K562 (cell line): ENCODE measurements around the gene RPL27. TPM values are rescaled to one million over a fixed set of nuclear protein-coding genes. Genes with fewer than 3 reads are reported as not detected.

Experiments used
- ARID2 ChIP-seq: fragments of 450-650 bp; IDR thresholded peaks from 2 replicates; pipeline ENCODE4 v1.6.1; 2017; ENCODE audit warnings: antibody characterized with exemption, mild to moderate bottlenecking
- ATF1 ChIP-seq, 2 experiments: fragments of 450-650 bp in 1 of 2; IDR thresholded peaks; 2 replicates each; pipeline ENCODE4 v1.6.1; 2016; ENCODE audit warnings: missing compliant biosample characterization in 1 of 2, missing genetic modification characterization in 1 of 2
- BMI1 ChIP-seq: fragments of 150-350 bp; IDR thresholded peaks from 2 replicates; pipeline ENCODE4 v1.6.1; 2014; ENCODE audit warnings: low read length
- HDAC6 ChIP-seq: IDR thresholded peaks from 2 replicates; pipeline ENCODE4 v1.6.1; 2012; ENCODE audit warnings: low read depth, mild to moderate bottlenecking, control low read depth, inconsistent platforms, low read length, moderate library complexity
- JUND ChIP-seq, 2 experiments: IDR thresholded peaks; 2 replicates in 1 of 2; 3 replicates in 1 of 2; pipeline ENCODE4 v1.6.1; 2011; ENCODE audit warnings: borderline replicate concordance in 2 of 2, low read depth in 2 of 2, low read length in 2 of 2, improper control_type of control experiment in 1 of 2, missing biosample characterization in 1 of 2, missing genetic modification characterization in 1 of 2, missing genetic modification reagents in 1 of 2
- L3MBTL2 ChIP-seq: fragments of 450-650 bp; IDR thresholded peaks from 2 replicates; pipeline ENCODE4 v1.6.1; 2016; ENCODE audit warnings: mild to moderate bottlenecking, moderate library complexity
- MAFF ChIP-seq: IDR thresholded peaks from 2 replicates; pipeline ENCODE4 v1.6.1; 2012; ENCODE audit warnings: low read length, improper control_type of control experiment
- RBM34 ChIP-seq: fragments of 200-400 bp; formaldehyde crosslinking; IDR thresholded peaks from 2 replicates; pipeline ENCODE4 v1.6.1; 2018; ENCODE audit warnings: low read length, borderline replicate concordance; ENCODE audit not compliant: insufficient read depth
- RCOR1 ChIP-seq, 2 experiments: IDR thresholded peaks; 2 replicates each; pipeline ENCODE4 v1.6.1; 2012; ENCODE audit warnings: low read depth in 2 of 2, low read length in 2 of 2, borderline replicate concordance in 1 of 2, improper control_type of control experiment in 1 of 2
- RNF2 ChIP-seq: sonication (generic); IDR thresholded peaks from 2 replicates; pipeline ENCODE4 v1.6.1; 2016
- SP1 ChIP-seq: sonication (generic); formaldehyde crosslinking; IDR thresholded peaks from 2 replicates; pipeline ENCODE4 v1.8.1; 2022; ENCODE audit warnings: mild to moderate bottlenecking, missing genetic modification reagents
- TAL1 ChIP-seq: fragments of 450-650 bp; IDR thresholded peaks from 2 replicates; pipeline ENCODE4 v1.6.1; 2016; ENCODE audit warnings: mild to moderate bottlenecking
- TBP ChIP-seq: optimal IDR thresholded peaks from 2 replicates; pipeline ENCODE3; 2011; ENCODE audit warnings: low read depth, low read length, improper control_type of control experiment
- TEAD1 ChIP-seq, 2 experiments: fragments of 450-650 bp in 1 of 2; sonication (generic) in 1 of 2; formaldehyde crosslinking; IDR thresholded peaks; 2 replicates each; pipeline versions ENCODE4 v1.4.0 to v1.8.0; 2020 to 2022; ENCODE audit warnings: mild to moderate bottlenecking in 2 of 2, missing genetic modification reagents in 1 of 2
- ZNF197 ChIP-seq: fragments of 200-800 bp; sonication (Bioruptor generic); IDR thresholded peaks from 2 replicates; pipeline ENCODE4 v1.6.1; 2016; ENCODE audit warnings: low read depth, missing genetic modification characterization, missing compliant biosample characterization
- ZNF436 ChIP-seq: fragments of 250-450, 450-650 bp; sonication (Bioruptor Pico); formaldehyde crosslinking; IDR thresholded peaks from 2 replicates; pipeline ENCODE4 v1.7.0; 2020; ENCODE audit warnings: mild to moderate bottlenecking
- ZNF79 ChIP-seq: fragments of 250-450 bp; sonication (Bioruptor Pico); IDR thresholded peaks from 2 replicates; pipeline ENCODE4 v1.4.0; 2020; ENCODE audit warnings: low read depth, mild to moderate bottlenecking, moderate library complexity
- polyA plus RNA-seq, 8 experiments: library from polyadenylated mRNA; depleted of rRNA in 4 of 8; stranded (reverse) in 5 of 8; unstranded in 3 of 8; fragments of >200 nt; fragmentation: Nextera tagmentation in 2 of 8; fragmentation: Illumina TruSeq in 1 of 8; extraction: Ambion mirVana in 2 of 8; extraction: Trizol in 1 of 8; gene quantifications; 2 replicates each; pipeline versions ENCODE4 v1.2.1 to v1.2.3, GENCODE V29; 2011 to 2014; ENCODE audit warnings: inconsistent platforms in 1 of 8, missing spikeins in 1 of 8
- total RNA-seq, 7 experiments: library from RNA; depleted of rRNA in 6 of 7; stranded (reverse); fragments of >200 nt in 6 of 7; fragmentation: Illumina TruSeq in 2 of 7; extraction: Trizol in 2 of 7; gene quantifications; 2 replicates each; pipeline versions ENCODE4 v1.2.1 to v1.2.3, GENCODE V29; 2011 to 2021; ENCODE audit warnings: low replicate concordance in 1 of 7
- TF ChIP-seq, protein P1 (sequence below): IDR thresholded peaks from 3 replicates; pipeline ENCODE4 v1.6.1; 2011; ENCODE audit warnings: borderline replicate concordance, mild to moderate bottlenecking, moderate library complexity; ENCODE audit not compliant: insufficient read length; ENCODE audit errors: extremely low read depth
- TF ChIP-seq, protein P2 (sequence below): fragments of 450-650 bp; conservative IDR thresholded peaks from 2 replicates; pipeline ENCODE4 v1.6.1; 2016; ENCODE audit warnings: missing genetic modification characterization, low read depth, mild to moderate bottlenecking, control low read depth, missing compliant biosample characterization

RPL27 gene
- total and polyA plus RNA-seq, 9 of the 15 experiments (the other 6 are each of a cell fraction or from before 2014, with no cell fraction given): 1,539 to 6,155 (median 3,710) TPM

DNA sequence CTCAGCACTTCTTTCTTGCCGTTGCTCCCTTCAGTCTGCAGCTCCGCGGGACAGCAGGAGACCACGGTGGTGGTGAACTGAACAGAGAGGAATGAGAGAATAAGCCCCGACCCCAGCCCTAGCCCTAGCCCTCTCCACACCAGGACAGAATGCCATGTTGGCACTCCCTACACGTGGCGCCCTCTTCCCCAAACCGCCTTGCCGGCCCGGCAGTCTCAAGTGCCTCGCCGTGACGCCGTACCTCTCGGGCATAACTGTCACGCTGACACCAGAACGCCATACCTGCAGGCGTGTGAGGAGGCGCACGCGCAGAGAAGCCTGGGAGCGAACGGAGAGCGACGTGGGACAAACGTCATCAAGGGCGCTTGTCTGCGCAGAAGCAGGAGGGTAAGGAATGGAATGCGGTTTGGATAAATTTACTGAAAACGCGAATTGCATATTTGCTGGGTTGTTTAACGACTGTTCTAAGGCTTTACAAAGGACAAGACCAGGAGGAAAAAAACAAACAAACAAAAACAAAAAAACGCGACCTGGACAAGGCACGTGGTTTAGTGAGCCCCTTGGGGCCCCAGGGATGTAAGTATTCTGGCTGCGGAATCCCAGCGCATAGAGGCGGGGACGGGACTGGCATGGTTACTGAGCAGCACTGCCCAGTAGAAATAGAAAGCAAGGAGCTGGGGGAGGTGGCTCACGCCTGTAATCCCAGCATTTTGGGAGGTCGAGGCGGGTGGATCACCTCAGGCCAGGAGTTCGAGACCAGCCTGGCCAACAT, 33.9 kb upstream of the RPL27 start, which contains the start of gene AARSD1 (continued):
- TF ChIP-seq, protein P1, sequence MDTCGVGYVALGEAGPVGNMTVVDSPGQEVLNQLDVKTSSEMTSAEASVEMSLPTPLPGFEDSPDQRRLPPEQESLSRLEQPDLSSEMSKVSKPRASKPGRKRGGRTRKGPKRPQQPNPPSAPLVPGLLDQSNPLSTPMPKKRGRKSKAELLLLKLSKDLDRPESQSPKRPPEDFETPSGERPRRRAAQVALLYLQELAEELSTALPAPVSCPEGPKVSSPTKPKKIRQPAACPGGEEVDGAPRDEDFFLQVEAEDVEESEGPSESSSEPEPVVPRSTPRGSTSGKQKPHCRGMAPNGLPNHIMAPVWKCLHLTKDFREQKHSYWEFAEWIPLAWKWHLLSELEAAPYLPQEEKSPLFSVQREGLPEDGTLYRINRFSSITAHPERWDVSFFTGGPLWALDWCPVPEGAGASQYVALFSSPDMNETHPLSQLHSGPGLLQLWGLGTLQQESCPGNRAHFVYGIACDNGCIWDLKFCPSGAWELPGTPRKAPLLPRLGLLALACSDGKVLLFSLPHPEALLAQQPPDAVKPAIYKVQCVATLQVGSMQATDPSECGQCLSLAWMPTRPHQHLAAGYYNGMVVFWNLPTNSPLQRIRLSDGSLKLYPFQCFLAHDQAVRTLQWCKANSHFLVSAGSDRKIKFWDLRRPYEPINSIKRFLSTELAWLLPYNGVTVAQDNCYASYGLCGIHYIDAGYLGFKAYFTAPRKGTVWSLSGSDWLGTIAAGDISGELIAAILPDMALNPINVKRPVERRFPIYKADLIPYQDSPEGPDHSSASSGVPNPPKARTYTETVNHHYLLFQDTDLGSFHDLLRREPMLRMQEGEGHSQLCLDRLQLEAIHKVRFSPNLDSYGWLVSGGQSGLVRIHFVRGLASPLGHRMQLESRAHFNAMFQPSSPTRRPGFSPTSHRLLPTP: peak; percentile 10
- TF ChIP-seq BMI1: no peak
- TF ChIP-seq ZNF79: no peak
- TF ChIP-seq ATF1 (CRISPR knock-in tag; IDR thresholded peaks at IDR 0.05): peak; percentile 73; the same call in 1 of the 2 replicates
- TF ChIP-seq ATF1 (tag; IDR thresholded peaks at IDR 0.05): peak; percentile 97
- TF ChIP-seq HDAC6: no peak
- TF ChIP-seq RNF2: 0 out of 2 replicates have a peak, but pooled peaks have one; percentile 49
- TF ChIP-seq TEAD1 (CRISPR knock-in tag; IDR thresholded peaks at IDR 0.05): peak; percentile 71 to 88
- no peak for TF ChIP-seq TAL1
- TF ChIP-seq TBP: peak; percentile 87
- TF ChIP-seq, protein P2, sequence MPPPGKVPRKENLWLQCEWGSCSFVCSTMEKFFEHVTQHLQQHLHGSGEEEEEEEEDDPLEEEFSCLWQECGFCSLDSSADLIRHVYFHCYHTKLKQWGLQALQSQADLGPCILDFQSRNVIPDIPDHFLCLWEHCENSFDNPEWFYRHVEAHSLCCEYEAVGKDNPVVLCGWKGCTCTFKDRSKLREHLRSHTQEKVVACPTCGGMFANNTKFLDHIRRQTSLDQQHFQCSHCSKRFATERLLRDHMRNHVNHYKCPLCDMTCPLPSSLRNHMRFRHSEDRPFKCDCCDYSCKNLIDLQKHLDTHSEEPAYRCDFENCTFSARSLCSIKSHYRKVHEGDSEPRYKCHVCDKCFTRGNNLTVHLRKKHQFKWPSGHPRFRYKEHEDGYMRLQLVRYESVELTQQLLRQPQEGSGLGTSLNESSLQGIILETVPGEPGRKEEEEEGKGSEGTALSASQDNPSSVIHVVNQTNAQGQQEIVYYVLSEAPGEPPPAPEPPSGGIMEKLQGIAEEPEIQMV (tag): no peak
- TF ChIP-seq MAFF: no peak
- TF ChIP-seq ARID2: no peak
- no peak for TF ChIP-seq ZNF436 (CRISPR knock-in tag)
- TF ChIP-seq JUND (IDR thresholded peaks at IDR 0.05; ENCODE audit: borderline replicate concordance, low read depth, low read length): peak; percentile 46
- no peak; the same call in 2 of the 3 replicates for TF ChIP-seq JUND (tag; IDR thresholded peaks at IDR 0.05; ENCODE audit: borderline replicate concordance, low read depth, low read length)
- no peak for TF ChIP-seq RBM34
- TF ChIP-seq ZNF197 (CRISPR knock-in tag): 0 out of 2 replicates have a peak, but pooled peaks have one; percentile 56
- TF ChIP-seq RCOR1 (IDR thresholded peaks at IDR 0.05; ENCODE audit: borderline replicate concordance in 1 of 2, low read depth in 2 of 2, low read length in 2 of 2): no peak
- TF ChIP-seq L3MBTL2: peak; percentile 92
- TF ChIP-seq SP1: 0 out of 2 replicates have a peak, but pooled peaks have one; percentile 44
